GM06990 (cell line): ENCODE results near the gene SETD9.

ENCODE experiments used
- DNase-seq: peaks from one replicate; pipeline ENCODE4 v3.0.0-alpha.2; 2011; ENCODE audit not compliant: insufficient read length; ENCODE audit errors: extremely low read depth
- H3K27me3 ChIP-seq: replicated peaks from 2 replicates; pipeline ENCODE4 v1.6.0; 2011; ENCODE audit warnings: low read length; ENCODE audit not compliant: control insufficient read depth, insufficient read depth
- H3K36me3 ChIP-seq: 2 replicates; pipeline ENCODE4 v1.5.1; 2011; ENCODE audit warnings: low read length; ENCODE audit not compliant: control insufficient read depth, insufficient read depth
- H3K4me3 ChIP-seq: replicated peaks from 2 replicates; pipeline ENCODE4 v1.5.1; 2011; ENCODE audit warnings: low read depth, mild to moderate bottlenecking, control low read depth, low read length
- TF ChIP-seq, protein P1 (sequence below): IDR thresholded peaks from 2 replicates; pipeline ENCODE4 v1.5.1; 2011; ENCODE audit warnings: low read length, control low read depth, mild to moderate bottlenecking, inconsistent platforms; ENCODE audit not compliant: insufficient read depth, poor library complexity, severe bottlenecking

Gene SETD9

DNA sequence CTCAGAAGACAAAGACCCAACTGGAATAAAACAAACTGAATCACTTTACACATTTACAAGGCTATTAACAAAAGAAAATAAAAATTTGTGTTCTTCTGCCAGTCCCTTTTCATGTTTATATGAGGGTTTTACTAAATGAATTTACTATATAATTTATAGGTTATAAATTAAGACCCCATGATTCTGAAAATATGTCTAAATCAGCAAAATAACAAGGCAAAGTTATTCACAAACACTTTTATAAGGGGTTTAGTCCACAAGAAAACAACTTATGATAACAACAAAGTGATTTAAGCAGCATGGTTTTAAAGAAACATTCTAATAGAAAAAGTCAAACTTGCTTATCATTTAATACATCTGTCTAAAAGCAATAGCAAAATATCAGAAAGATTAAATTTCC, 37.7 kb downstream of the SETD9 start:
- H3K4me3 ChIP-seq = no peak overlapping the region
- DNase-seq = no peak
- H3K36me3 ChIP-seq = peaks cover 3% of the 10 kb centered on the region
- TF ChIP-seq, protein P1, sequence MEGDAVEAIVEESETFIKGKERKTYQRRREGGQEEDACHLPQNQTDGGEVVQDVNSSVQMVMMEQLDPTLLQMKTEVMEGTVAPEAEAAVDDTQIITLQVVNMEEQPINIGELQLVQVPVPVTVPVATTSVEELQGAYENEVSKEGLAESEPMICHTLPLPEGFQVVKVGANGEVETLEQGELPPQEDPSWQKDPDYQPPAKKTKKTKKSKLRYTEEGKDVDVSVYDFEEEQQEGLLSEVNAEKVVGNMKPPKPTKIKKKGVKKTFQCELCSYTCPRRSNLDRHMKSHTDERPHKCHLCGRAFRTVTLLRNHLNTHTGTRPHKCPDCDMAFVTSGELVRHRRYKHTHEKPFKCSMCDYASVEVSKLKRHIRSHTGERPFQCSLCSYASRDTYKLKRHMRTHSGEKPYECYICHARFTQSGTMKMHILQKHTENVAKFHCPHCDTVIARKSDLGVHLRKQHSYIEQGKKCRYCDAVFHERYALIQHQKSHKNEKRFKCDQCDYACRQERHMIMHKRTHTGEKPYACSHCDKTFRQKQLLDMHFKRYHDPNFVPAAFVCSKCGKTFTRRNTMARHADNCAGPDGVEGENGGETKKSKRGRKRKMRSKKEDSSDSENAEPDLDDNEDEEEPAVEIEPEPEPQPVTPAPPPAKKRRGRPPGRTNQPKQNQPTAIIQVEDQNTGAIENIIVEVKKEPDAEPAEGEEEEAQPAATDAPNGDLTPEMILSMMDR = no peak
- H3K27me3 ChIP-seq = no peaks in the 10 kb centered on the region

DNA sequence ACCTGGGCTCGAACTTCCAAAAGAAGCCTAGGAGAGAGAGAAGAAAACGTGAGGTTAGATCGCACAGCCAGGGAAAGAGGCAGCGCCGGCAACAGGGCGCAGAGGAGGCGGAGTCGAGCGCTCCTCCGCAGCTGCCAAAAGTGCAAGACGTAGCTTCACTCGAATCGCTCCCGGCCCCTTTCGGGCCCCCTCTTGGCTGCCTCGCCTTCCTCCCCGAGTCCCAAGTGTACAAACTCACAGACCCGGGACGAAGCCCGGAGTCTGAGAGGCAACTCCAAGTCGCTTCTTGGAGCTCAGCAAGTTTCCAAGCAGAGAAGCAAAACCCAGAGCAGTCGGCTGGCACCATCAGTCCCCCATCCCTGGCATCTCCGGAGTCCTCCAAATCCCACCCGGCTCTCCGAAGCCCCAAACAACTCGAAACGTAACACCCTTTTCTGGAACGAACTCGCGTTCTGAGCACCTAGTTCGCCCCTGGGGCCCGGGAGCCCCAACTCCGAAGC, 41.3 kb downstream of the SETD9 start:
- peak overlapping the region; percentile 70 for H3K4me3 ChIP-seq
- H3K36me3 ChIP-seq = no peaks in the 10 kb centered on the region; the same call in 1 of the 2 replicates
- TF ChIP-seq, protein P1 = no peak
- no peaks in the 10 kb centered on the region for H3K27me3 ChIP-seq
- DNase-seq = peak; percentile 59

DNA sequence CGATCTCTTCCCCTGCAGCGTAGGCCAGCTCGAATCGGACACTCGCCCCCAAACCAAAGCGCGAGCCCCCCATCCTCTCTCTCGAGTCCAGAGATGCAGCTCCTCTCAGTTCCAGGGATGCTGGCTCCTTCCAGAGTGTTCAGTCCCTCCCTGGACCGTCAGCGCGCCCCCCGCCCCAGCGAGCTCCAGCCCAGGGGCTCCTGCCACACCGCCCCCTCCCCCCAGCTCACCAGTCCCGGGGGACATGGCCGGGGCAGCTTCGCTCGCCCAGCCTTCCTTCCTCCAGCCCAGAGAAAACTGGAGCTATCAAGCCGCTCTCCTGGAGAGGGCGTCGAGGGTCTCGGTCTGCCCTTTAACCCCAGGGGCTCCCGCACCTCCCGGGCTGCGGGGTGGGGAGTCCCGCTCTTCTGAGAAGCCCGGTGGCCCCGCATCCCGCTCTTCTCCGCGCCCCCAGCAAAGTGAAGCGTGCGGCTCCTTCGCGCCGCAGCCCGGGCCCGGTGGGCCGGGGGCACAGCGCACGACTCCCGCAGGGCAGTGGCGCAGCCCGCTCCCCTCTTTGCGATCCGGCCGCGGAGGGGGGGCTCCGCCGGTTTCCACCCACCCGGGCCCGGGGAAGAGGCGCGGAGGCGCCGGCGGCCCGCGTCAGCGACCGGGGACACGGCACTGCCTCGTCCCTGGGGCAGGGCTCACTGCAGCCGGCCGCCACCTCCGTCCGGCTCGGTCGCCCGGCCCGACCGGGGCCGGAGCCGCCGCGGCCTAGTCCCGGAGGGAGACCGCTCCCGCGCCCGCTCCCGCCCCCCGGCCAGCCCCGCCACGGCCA, 41.9 kb downstream of the SETD9 start:
- DNase-seq = no peak
- TF ChIP-seq, protein P1 = no peak
- H3K27me3 ChIP-seq = no peaks in the 10 kb centered on the region
- peak overlapping the region; percentile 70 for H3K4me3 ChIP-seq
- no peaks in the 10 kb centered on the region; the same call in 1 of the 2 replicates for H3K36me3 ChIP-seq

DNA sequence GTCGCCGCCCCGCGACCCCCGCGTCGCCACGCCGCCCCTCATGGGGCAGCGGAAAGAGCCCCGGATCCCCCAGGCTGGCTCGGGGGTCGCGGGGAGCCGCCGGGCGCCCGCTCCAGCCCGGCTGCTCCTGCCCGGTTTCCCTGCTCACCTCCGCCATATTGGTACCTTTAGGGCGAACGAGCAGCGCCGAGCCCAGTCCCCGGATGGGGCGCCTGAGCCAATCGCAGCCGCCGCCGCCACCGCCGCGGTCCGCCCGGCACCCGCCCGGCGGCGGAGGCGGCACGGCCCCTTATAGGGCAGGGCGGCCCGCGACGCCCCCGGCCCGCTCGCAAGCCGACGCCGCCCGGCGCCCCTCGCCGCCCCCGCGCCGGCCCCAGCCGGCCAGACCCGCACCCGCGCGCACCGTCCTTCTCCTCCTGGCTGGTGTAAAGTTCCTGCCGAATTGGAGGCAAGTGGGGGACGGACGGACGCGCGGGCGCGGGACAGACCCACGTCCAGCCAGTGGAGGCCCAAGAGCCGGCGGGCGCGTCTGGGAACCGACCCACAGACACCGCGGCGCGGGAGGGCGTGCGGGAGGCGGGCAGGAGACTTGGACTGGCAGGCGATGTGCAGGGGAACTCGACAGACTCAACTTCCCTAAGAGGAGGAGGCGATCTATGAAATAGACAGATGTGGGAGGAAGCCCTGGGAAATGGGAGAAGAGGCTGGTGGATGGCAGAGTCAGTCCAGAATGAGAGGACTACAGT, 42.7 kb downstream of the SETD9 start, which contains the start of gene MIER3:
Gene MIER3, minus strand, starts transcription at position 178 of the 746 bp plus-strand sequence. Its CDS starts 21 bp downstream, at position 157.
- Histone ChIP-seq H3K36me3 (no peaks in the 10 kb centered on the region), H3K27me3 (no peaks in the 10 kb centered on the region), H3K4me3 (peak within 1 kb of the TSS; percentile 70)
- DNase-seq = peak; percentile 83
- TF ChIP-seq, protein P1 = no peak

DNA sequence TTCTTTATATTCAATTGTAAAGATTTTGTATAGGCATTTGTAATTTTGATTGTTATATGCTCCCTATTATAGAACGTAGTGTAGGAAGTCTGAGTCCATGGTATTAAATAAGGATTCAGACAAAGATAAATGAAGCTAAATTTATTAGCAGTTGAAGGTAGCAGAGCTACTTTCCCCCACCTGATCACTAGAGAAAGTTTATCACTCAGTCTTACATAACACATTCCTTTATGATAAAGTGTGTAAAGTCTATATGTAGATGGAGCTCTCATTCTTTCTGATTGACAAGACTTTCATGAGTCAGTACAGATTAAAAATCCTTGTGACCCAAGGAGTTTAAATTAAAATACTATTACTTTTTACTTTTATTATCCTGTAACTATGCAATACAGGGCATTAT, 44.9 kb downstream of the SETD9 start:
- Histone ChIP-seq H3K27me3 (no peaks in the 10 kb centered on the region; the same call in 1 of the 2 replicates), H3K4me3 (no peak overlapping the region), H3K36me3 (no peaks in the 10 kb centered on the region)
- DNase-seq = no peak
- TF ChIP-seq, protein P1 = no peak
